Endometrial microvascular endothelial cells (primary cell): ENCODE results near the gene HLA-DQB1. TPM values are rescaled to one million over a fixed set of nuclear protein-coding genes. Genes with fewer than 3 reads are reported as not detected.
"Not testable (repeated sequence)": the region's sequence is repeated elsewhere in the genome, so short reads cannot be mapped to it uniquely, and the experiment has no call there.

Experiments
- in situ Hi-C: cut with HindIII; loops from 2 replicates; pipeline ENCODE4 v1.10.0; 2017; ENCODE audit warnings: low sequenced_read_pairs, low pct_unique_long_range_greater_than_20kb; ENCODE audit errors: inconsistent ontology term
- total RNA-seq: library from RNA; depleted of rRNA; stranded (reverse); fragments of >200 nt; gene quantifications from one replicate; pipeline ENCODE4 v1.2.3, GENCODE V29; 2015; ENCODE audit errors: inconsistent ontology term

HLA-DQB1 gene
- total RNA-seq, 1 donor from 2014 or later: not detected

- in situ Hi-C loops: no loop called here
These were observed 29.1 kb downstream of the HLA-DQB1 start, which contains the start of gene HLA-DQA1 for GRCh38 chr6:32637219-32637880. HLA-DQA1 (plus strand) TSS chr6:32637406; CDS start chr6:32637459, 53 bp downstream.

GRCh38 chr6:32635526-32636123, 30.8 kb downstream of the HLA-DQB1 start:
- in situ Hi-C loops: no loop called here

- in situ Hi-C loops: not testable (repeated sequence)
These were observed 36.7 kb downstream of the HLA-DQB1 start for GRCh38 chr6:32629793-32630192.

GRCh38 chr6:32627831-32628230, 38.6 kb downstream of the HLA-DQB1 start:
- in situ Hi-C loops: no loop called here

- in situ Hi-C loops: no loop called here
These were observed 39.2 kb downstream of the HLA-DQB1 start for GRCh38 chr6:32627249-32627648.

DNA sequence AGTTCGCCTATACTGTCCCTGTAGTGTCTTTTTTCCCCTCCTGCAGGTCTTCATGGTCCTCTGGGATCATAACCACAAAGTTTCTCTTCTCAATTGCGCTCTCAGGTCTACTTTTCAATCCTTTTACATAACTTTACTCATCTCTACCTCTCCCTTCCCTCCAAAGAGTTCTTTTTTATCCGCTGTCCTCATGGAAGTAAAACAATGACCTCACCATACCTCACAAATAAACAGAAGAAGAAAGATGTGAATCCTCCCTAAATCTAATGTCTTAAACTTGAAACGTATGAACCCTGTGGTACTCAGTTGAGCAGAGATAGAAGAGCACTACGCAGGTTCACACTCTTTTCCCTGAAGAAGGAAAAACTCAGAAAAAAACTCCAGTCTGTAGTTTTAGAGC, 41.3 kb downstream of the HLA-DQB1 start:
- in situ Hi-C loops: no loop called here

DNA sequence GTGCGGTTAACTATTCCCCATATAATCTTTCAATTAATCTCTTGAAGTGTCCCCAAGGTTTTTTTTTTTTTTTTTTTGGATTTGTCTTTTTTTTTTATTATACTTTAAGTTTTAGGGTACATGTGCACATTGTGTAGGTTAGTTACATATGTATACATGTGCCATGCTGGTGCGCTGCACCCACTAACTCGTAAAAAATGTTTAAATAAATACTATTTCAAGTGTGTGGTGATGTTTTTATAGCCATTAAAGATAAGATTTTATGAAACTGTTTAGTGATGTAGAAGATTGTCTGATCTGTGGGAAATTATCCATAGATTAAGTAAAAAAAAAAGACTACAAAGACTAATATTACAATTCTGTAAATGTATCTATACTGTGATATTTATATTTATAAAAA, 41.9 kb downstream of the HLA-DQB1 start:
- in situ Hi-C loops: no loop called here

DNA sequence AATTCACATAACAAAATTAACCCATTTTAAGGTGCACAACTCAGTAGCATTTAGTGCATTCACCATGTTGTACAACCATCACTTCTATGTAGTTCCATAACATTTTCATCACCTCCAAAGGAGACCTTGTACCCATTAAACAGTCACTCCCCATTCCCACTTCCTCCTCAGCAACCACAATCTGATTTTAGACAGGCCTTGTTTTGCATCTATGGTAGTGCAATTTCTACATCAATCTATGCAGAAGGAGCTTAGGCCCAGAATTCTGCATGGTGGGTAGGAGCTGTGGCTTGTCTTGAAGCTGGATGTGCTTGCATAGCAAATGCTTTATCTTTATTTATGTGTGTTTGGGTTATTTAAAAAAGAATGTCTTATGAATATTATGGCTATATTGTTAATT, 42.8 kb downstream of the HLA-DQB1 start:
- in situ Hi-C loops: no loop called here

DNA sequence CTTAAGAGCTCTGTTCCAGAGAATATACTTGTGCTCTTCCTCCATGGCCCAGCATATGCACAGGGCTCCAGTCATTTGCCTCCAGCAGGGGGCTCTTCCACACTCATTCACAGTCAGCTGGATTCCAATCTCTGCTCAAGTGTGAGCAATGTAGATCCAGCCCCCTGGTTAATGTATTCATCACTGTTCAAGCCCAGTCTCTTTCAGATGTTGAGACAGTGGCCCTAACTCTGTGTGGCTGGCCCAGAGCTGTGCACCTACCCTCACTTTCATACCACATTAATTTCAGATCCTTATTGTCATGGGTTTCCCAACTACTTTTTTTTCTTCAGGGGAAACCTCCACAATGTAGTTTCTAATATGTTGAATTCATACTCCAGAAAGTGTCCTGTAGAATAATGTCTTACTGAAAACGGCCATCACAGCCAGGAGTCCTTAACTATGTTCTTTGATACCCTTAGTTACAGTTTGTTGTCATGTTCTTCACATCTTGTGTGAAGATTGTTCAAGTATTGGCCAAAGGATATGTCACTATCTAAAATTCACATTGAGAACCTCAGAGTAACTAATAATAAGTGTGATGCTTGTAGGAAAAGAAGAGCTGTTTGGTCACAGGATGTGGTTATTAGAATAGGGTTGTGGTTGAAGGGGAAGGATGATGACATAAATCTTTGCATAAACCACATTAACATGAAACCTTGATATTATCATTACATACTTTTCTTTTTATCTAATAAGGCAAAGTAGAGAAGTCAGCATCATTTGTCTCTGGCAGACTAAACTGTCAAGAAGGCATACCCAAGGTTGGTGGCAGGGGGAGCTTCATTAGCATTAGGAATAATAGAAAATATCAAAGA, 43.7 kb downstream of the HLA-DQB1 start:
- in situ Hi-C loops: no loop called here

DNA sequence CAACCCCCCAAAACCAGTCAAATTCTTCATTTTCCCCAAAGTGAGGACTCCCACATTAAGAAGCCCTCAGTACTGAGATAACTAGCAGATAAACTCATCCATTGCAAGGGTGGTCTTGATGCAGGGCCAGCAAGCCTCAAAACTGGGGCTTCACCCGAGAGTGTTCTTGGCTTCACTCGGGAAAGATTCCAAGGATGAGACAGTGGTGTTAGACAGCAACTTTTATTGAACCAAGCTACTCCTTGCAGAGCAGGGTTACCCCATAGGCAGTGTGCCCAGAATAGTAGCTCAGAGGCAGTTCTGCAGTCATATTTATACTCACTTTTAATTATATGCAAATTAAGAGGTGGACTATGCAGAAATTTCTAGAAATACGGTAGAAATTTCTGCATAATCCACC, 45.1 kb downstream of the HLA-DQB1 start:
- in situ Hi-C loops: no loop called here

- in situ Hi-C loops: no loop called here
These were observed 48.7 kb downstream of the HLA-DQB1 start for GRCh38 chr6:32617751-32618150.

GRCh38 chr6:32615885-32616532, 50.4 kb downstream of the HLA-DQB1 start:
- in situ Hi-C loops: no loop called here

GRCh38 chr6:32614366-32615081, 51.9 kb downstream of the HLA-DQB1 start:
- in situ Hi-C loops: no loop called here

DNA sequence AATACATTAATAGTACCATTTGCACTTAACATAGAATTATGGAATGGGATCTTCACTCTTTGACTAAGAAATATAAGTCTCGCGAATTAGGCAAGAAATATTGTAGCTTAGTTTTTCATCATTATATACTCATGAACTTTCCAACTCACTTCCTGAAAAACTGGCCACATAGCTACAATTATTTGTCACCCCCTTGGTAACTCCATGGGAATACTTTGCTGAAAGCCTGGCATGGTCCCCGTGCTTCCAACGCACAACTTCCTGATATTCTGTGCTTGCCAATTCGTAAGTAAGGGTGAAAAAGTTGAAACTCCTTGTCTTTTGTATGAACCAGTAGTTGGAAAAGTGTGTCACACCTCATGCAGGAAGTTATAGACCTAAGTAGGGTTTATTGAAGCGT, 53.0 kb downstream of the HLA-DQB1 start:
- in situ Hi-C loops: no loop called here

DNA sequence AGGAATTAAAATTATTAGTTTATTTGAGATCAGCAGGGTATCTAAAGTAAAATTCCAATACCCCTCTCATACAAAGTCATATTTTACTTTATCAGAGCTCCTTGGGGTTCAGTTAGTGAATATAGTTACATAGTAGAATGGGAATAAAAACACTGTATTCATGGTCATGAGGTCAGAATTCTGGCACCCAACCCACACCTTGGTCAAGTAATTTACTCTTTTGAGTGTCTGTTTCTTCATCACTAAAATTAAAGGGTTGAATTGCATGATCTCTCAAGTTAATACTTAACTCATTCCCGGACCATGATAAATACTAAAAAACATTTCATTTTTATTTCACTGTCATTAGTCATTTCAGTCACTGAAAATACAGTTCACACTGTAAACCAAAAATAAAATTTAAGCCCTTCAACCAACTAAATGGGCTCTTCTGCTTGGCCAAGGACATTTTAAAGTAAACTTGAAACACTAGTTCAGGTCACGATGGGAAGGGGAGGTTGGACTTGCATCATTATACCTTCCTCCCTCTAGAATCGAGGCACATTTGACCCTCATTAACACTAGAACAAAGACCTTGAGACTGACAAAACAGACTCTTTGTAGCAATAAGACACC, 55.7 kb downstream of the HLA-DQB1 start:
- in situ Hi-C loops: no loop called here

DNA sequence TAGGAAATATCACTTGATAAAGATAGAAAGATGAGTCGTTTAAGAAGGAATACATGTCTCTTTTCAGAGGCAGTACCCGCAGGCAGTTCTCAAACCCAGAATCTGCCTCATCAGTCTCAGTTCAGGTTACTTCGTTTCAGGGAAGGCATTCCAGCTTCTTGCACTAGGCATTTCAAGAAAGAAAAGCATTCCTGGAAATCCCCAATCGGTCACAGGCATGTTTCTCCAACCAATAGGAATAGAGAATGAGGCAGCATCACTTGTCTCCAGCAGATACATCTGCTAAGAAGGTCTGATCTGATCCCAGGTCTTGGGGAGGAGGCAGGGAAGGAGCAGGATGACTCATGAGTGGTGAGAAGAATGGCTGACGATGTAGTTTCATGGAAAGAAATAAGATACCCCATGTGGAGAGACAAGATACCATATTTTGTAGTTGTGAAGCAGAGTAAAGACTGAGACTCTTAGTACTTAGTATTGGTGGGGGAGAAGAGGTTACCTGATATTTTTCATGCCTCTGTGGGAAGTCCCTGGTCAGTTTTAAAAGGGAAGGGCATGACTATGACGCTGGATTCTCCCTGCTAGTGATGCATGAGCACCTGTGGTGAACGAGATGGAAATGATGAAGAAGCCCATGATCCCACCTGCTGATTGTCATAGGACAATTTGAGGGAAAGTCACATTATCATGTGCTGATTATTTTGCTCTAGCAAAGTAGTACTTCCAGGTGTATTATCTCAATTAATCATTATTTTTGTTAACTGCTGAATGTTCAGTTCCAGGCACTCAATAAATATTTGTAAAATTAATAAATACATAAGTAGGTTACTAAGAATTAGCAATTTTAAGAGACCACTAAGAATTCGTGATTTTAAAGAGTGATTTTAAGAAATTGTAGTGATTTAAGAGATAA, 56.5 kb downstream of the HLA-DQB1 start:
- in situ Hi-C loops: no loop called here
